HCT116 (cell line): Measurements from ENCODE around the gene MBD3L2B. TPM values are rescaled to one million over a fixed set of nuclear protein-coding genes. Genes with fewer than 3 reads are reported as not detected.

Experiments
- ATAC-seq: fragments of 200-7000 bp; cut with Tn5 transposase; 2 replicates; pipeline ENCODE4 v1.9.1; 2020; ENCODE audit warnings: mild to moderate bottlenecking, moderate library complexity
- BruUV-seq: library from RNA; stranded (reverse); fragments of 400-500 nt; replicated peaks from 2 replicates; lab custom pipeline; 2021; lab: Mats Ljungman, UMichigan
- CTCF ChIA-PET: fragments of 300-600 bp; sonication (Branson Sonifier 250); formaldehyde crosslinking; loops from one replicate; lab custom pipeline; 2021; ENCODE audit warnings: antibody characterized with exemption; lab: Charles Lee
- POLR2A ChIA-PET: fragments of 300-600, 350-600 bp; sonication (Branson Sonifier 250); formaldehyde crosslinking; loops from one replicate; lab custom pipeline; 2021; ENCODE audit warnings: antibody characterized with exemption; lab: Charles Lee
- RAD21 ChIA-PET, 2 experiments: fragments of 300-600 bp; sonication (Branson Sonifier 250); formaldehyde crosslinking; loops; one replicate each; lab custom pipeline; 2023; ENCODE audit warnings: low total read pairs in 2 of 2; ENCODE audit not compliant: uncharacterized antibody in 2 of 2, unreplicated experiment in 2 of 2, low non-redundant PET in 1 of 2; lab: Charles Lee
- DNase-seq: peaks from one replicate; pipeline ENCODE4 v3.0.0-alpha.2; 2010; ENCODE audit warnings: low read depth, low spot score
- H2AFZ ChIP-seq: fragments of 200-600 bp; shearing (Covaris generic), sonication (generic); 2 replicates; pipeline ENCODE4 v1.6.1; 2017; ENCODE audit warnings: low read depth, mixed run types, mixed read lengths, antibody characterized with exemption, low read length; ENCODE audit not compliant: poor library complexity, severe bottlenecking
- H3K27ac ChIP-seq: 2 replicates; pipeline ENCODE4 v1.5.1; 2012; ENCODE audit warnings: low read depth, low read length
- H3K27me3 ChIP-seq: fragments of 200-600 bp; sonication (generic); 2 replicates; pipeline ENCODE4 v1.6.1; 2016; ENCODE audit warnings: mixed run types, low read length, mixed read lengths; ENCODE audit not compliant: insufficient read depth
- H3K36me3 ChIP-seq, 2 experiments: fragments of 200-500 bp in 1 of 2; fragments of 200-600 bp in 1 of 2; sonication (Bioruptor generic) in 1 of 2; sonication (generic) in 1 of 2; 2 replicates each; pipeline versions ENCODE4 v1.5.1 to v1.6.1; 2014 to 2016; ENCODE audit warnings: low read length in 2 of 2, inconsistent platforms in 1 of 2, mixed read lengths in 1 of 2, mixed run types in 1 of 2; ENCODE audit not compliant: insufficient read depth in 2 of 2, control insufficient read depth in 1 of 2
- H3K4me1 ChIP-seq, 2 experiments: fragments of 200-600 bp in 1 of 2; sonication (generic) in 1 of 2; 2 replicates each; pipeline versions ENCODE4 v1.5.1 to v1.6.1; 2012 to 2017; ENCODE audit warnings: low read length in 2 of 2, inconsistent platforms in 1 of 2, mild to moderate bottlenecking in 1 of 2, mixed read lengths in 1 of 2, mixed run types in 1 of 2, moderate library complexity in 1 of 2; ENCODE audit not compliant: insufficient read depth in 2 of 2, control insufficient read depth in 1 of 2
- H3K4me2 ChIP-seq: fragments of 200-600 bp; sonication (generic); 2 replicates; pipeline ENCODE4 v1.6.1; 2017; ENCODE audit warnings: mixed run types, low read length, mixed read lengths
- H3K4me3 ChIP-seq, 2 experiments: fragments of 200-600 bp in 1 of 2; sonication (generic) in 1 of 2; replicated peaks in 1 of 2; 2 replicates each; pipeline ENCODE4 v1.5.1; 2011 to 2016; ENCODE audit warnings: low read length in 2 of 2, control low read depth in 1 of 2, low read depth in 1 of 2, mild to moderate bottlenecking in 1 of 2, mixed read lengths in 1 of 2, mixed run types in 1 of 2
- H3K79me2 ChIP-seq: fragments of 200-600 bp; sonication (generic); 2 replicates; pipeline ENCODE4 v1.6.1; 2017; ENCODE audit warnings: mild to moderate bottlenecking, mixed run types, low read length, moderate library complexity, mixed read lengths; ENCODE audit not compliant: insufficient read depth
- H3K9ac ChIP-seq: fragments of 200-600 bp; sonication (generic); 2 replicates; pipeline ENCODE4 v1.6.1; 2016; ENCODE audit warnings: low read length, mixed read lengths
- H3K9me2 ChIP-seq: fragments of 200-600 bp; sonication (generic), shearing (Covaris generic); 2 replicates; pipeline ENCODE4 v1.6.1; 2017; ENCODE audit warnings: mixed run types, mild to moderate bottlenecking, moderate library complexity; ENCODE audit not compliant: insufficient read depth
- H3K9me3 ChIP-seq, 2 experiments: fragments of 200-500 bp in 1 of 2; fragments of 200-600 bp in 1 of 2; sonication (Bioruptor generic) in 1 of 2; sonication (generic) in 1 of 2; 2 replicates each; pipeline ENCODE4 v1.6.1; 2014 to 2017; ENCODE audit warnings: low read length in 2 of 2, mixed read lengths in 2 of 2, inconsistent platforms in 1 of 2, low read depth in 1 of 2, mild to moderate bottlenecking in 1 of 2, mixed run types in 1 of 2, moderate library complexity in 1 of 2; ENCODE audit not compliant: control insufficient read depth in 1 of 2, insufficient read depth in 1 of 2
- H4K20me1 ChIP-seq: fragments of 200-600 bp; sonication (generic), shearing (Covaris generic); 2 replicates; pipeline ENCODE4 v1.6.1; 2017; ENCODE audit warnings: mixed run types, mild to moderate bottlenecking, moderate library complexity; ENCODE audit not compliant: insufficient read depth
- CBX3 ChIP-seq: IDR thresholded peaks from 2 replicates; pipeline ENCODE4 v1.6.1; 2012; ENCODE audit warnings: low read depth
- CEBPB ChIP-seq: IDR thresholded peaks from 2 replicates; pipeline ENCODE4 v1.6.1; 2012; ENCODE audit warnings: low read depth
- ELF1 ChIP-seq: IDR thresholded peaks from 2 replicates; pipeline ENCODE4 v1.6.1; 2012; ENCODE audit warnings: low read depth, borderline replicate concordance
- EZH2 ChIP-seq: fragments of 200-600 bp; sonication (generic); IDR thresholded peaks from 2 replicates; pipeline ENCODE4 v1.6.1; 2017; ENCODE audit warnings: antibody characterized with exemption, mixed run types
- EZH2phosphoT487 ChIP-seq: fragments of 200-600 bp; IDR thresholded peaks from 2 replicates; pipeline ENCODE4 v1.6.1; 2018; ENCODE audit warnings: antibody characterized with exemption, borderline replicate concordance
- FOSL1 ChIP-seq: IDR thresholded peaks from 2 replicates; pipeline ENCODE4 v1.6.1; 2012; ENCODE audit warnings: low read depth
- JUND ChIP-seq: IDR thresholded peaks from 2 replicates; pipeline ENCODE4 v1.6.1; 2012
- POLR2A ChIP-seq: IDR thresholded peaks from 2 replicates; pipeline ENCODE4 v1.7.0; 2011; ENCODE audit warnings: borderline replicate concordance; ENCODE audit not compliant: insufficient read depth, insufficient read length; ENCODE audit errors: extremely low read depth
- POLR2AphosphoS5 ChIP-seq: IDR thresholded peaks from 2 replicates; pipeline ENCODE4 v1.6.1; 2011; ENCODE audit warnings: mild to moderate bottlenecking, low read depth, low read length, moderate library complexity
- RAD21 ChIP-seq: IDR thresholded peaks from 2 replicates; pipeline ENCODE4 v1.6.1; 2012; ENCODE audit warnings: low read depth, mild to moderate bottlenecking
- SIN3A ChIP-seq: IDR thresholded peaks from 2 replicates; pipeline ENCODE4 v1.6.1; 2012; ENCODE audit warnings: low read depth
- SP1 ChIP-seq: IDR thresholded peaks from 2 replicates; pipeline ENCODE4 v1.6.1; 2012; ENCODE audit warnings: low read depth
- SRF ChIP-seq: IDR thresholded peaks from 2 replicates; pipeline ENCODE4 v1.6.1; 2012; ENCODE audit warnings: low read depth
- TCF7L2 ChIP-seq: IDR thresholded peaks from 2 replicates; pipeline ENCODE4 v1.7.0; 2011; ENCODE audit warnings: borderline replicate concordance, inconsistent platforms; ENCODE audit not compliant: insufficient read depth, insufficient read length; ENCODE audit errors: extremely low read depth
- YY1 ChIP-seq: IDR thresholded peaks from 2 replicates; pipeline ENCODE4 v1.6.1; 2011; ENCODE audit warnings: low read length, low read depth, moderate library complexity, mild to moderate bottlenecking; ENCODE audit not compliant: insufficient replicate concordance; ENCODE audit errors: extremely low read depth
- ZFX ChIP-seq: fragments of 450-650 bp; IDR thresholded peaks from 2 replicates; pipeline ENCODE4 v1.6.1; 2017
- ZNF274 ChIP-seq: fragments of 200-500 bp; sonication (Bioruptor generic); IDR thresholded peaks from 2 replicates; pipeline ENCODE4 v1.6.1; 2014; ENCODE audit warnings: mild to moderate bottlenecking, low read depth, low read length, inconsistent platforms
- intact Hi-C: fragments of 100-400 bp; cut with micrococcal nuclease; formaldehyde crosslinking; loops from 2 replicates; pipeline ENCODE4 v1.10.0; 2022
- total RNA-seq: library from RNA; stranded (reverse); gene quantifications from one replicate; pipeline ENCODE4 v1.2.1, GENCODE V29; 2021; ENCODE audit not compliant: unreplicated experiment
- TF ChIP-seq, protein P1 (sequence below), 3 experiments: fragments of 200-600 bp in 1 of 3; sonication (generic) in 1 of 3; IDR thresholded peaks in 2 of 3; conservative IDR thresholded peaks in 1 of 3; 2 replicates each; pipeline ENCODE4 v1.5.1; 2012 to 2017; ENCODE audit warnings: low read depth in 2 of 3, low read length in 2 of 3, antibody characterized with exemption in 1 of 3, borderline replicate concordance in 1 of 3, control low read depth in 1 of 3, mild to moderate bottlenecking in 1 of 3, mixed read lengths in 1 of 3, mixed run types in 1 of 3, moderate library complexity in 1 of 3; ENCODE audit not compliant: insufficient read depth in 1 of 3
- TF ChIP-seq, protein P2 (sequence below): IDR thresholded peaks from 2 replicates; pipeline ENCODE4 v1.6.1; 2012; ENCODE audit warnings: low read depth
- TF ChIP-seq, protein P3 (sequence below): IDR thresholded peaks from 2 replicates; pipeline ENCODE4 v1.6.1; 2011; ENCODE audit warnings: mild to moderate bottlenecking, low read length, moderate library complexity; ENCODE audit not compliant: insufficient replicate concordance; ENCODE audit errors: extremely low read depth
- TF ChIP-seq, protein P4 (sequence below): IDR thresholded peaks from 2 replicates; pipeline ENCODE4 v1.6.1; 2012
- TF ChIP-seq, protein P5 (sequence below): IDR thresholded peaks from 2 replicates; pipeline ENCODE4 v1.6.1; 2012

The MBD3L2B gene
- total RNA-seq, 1 experiment from 2014 or later, result not detected

DNA sequence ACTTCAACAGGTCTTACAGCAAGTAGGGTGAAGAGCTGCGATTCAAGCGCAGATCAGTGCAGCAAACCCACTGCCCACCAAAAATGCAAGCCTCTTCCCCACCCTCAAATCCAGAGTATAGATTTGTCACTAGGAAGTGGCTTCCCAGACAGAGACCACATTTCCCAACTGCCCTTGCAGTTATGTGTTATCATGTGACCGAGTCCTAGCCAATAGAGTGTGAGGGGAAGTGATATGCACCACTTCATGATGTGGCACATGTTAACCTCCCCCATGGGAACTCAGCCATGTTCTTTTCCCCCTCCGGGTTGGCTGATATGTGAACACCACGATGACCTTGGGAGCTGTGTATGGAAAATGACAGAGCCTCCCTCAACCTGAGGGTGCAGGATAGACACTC lies 50.8 kb downstream of the MBD3L2B start:
- no peaks in the 10 kb centered on the region for H3K27me3 ChIP-seq
- CTCF ChIA-PET, result no interaction called here
- H3K9me2 ChIP-seq, result no peaks in the 10 kb centered on the region
- no peaks in the 10 kb centered on the region for H3K9me3 ChIP-seq
- no peak overlapping the region for H3K9ac ChIP-seq
- RAD21 ChIA-PET, result no interaction called here
- POLR2A ChIA-PET, result no interaction called here
- no peaks in the 10 kb centered on the region for H3K36me3 ChIP-seq
- H3K4me2 ChIP-seq, result no peak overlapping the region
- TF ChIP-seq, protein P1, sequence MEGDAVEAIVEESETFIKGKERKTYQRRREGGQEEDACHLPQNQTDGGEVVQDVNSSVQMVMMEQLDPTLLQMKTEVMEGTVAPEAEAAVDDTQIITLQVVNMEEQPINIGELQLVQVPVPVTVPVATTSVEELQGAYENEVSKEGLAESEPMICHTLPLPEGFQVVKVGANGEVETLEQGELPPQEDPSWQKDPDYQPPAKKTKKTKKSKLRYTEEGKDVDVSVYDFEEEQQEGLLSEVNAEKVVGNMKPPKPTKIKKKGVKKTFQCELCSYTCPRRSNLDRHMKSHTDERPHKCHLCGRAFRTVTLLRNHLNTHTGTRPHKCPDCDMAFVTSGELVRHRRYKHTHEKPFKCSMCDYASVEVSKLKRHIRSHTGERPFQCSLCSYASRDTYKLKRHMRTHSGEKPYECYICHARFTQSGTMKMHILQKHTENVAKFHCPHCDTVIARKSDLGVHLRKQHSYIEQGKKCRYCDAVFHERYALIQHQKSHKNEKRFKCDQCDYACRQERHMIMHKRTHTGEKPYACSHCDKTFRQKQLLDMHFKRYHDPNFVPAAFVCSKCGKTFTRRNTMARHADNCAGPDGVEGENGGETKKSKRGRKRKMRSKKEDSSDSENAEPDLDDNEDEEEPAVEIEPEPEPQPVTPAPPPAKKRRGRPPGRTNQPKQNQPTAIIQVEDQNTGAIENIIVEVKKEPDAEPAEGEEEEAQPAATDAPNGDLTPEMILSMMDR (IDR thresholded peaks at IDR 0.05 in 2 of 3, conservative IDR thresholded peaks at IDR 0.05 in 1 of 3; ENCODE audit: borderline replicate concordance in 1 of 3, insufficient read depth in 1 of 3, low read depth in 2 of 3, low read length in 2 of 3), result no peak
- TF ChIP-seq TCF7L2 (no peak), JUND (no peak), RAD21 (no peak), SRF (no peak), ELF1 (peak; percentile 38), YY1 (no peak), CBX3 (no peak), POLR2AphosphoS5 (no peak), EZH2 (no peak), SP1 (0 out of 2 replicates have a peak, but pooled peaks have one; percentile 32), CEBPB (no peak), ZFX (no peak), EZH2phosphoT487 (no peak), FOSL1 (no peak), POLR2A (no peak), ZNF274 (no peak), SIN3A (no peak)
- TF ChIP-seq, protein P2, sequence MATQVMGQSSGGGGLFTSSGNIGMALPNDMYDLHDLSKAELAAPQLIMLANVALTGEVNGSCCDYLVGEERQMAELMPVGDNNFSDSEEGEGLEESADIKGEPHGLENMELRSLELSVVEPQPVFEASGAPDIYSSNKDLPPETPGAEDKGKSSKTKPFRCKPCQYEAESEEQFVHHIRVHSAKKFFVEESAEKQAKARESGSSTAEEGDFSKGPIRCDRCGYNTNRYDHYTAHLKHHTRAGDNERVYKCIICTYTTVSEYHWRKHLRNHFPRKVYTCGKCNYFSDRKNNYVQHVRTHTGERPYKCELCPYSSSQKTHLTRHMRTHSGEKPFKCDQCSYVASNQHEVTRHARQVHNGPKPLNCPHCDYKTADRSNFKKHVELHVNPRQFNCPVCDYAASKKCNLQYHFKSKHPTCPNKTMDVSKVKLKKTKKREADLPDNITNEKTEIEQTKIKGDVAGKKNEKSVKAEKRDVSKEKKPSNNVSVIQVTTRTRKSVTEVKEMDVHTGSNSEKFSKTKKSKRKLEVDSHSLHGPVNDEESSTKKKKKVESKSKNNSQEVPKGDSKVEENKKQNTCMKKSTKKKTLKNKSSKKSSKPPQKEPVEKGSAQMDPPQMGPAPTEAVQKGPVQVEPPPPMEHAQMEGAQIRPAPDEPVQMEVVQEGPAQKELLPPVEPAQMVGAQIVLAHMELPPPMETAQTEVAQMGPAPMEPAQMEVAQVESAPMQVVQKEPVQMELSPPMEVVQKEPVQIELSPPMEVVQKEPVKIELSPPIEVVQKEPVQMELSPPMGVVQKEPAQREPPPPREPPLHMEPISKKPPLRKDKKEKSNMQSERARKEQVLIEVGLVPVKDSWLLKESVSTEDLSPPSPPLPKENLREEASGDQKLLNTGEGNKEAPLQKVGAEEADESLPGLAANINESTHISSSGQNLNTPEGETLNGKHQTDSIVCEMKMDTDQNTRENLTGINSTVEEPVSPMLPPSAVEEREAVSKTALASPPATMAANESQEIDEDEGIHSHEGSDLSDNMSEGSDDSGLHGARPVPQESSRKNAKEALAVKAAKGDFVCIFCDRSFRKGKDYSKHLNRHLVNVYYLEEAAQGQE, result no peak
- TF ChIP-seq, protein P3, sequence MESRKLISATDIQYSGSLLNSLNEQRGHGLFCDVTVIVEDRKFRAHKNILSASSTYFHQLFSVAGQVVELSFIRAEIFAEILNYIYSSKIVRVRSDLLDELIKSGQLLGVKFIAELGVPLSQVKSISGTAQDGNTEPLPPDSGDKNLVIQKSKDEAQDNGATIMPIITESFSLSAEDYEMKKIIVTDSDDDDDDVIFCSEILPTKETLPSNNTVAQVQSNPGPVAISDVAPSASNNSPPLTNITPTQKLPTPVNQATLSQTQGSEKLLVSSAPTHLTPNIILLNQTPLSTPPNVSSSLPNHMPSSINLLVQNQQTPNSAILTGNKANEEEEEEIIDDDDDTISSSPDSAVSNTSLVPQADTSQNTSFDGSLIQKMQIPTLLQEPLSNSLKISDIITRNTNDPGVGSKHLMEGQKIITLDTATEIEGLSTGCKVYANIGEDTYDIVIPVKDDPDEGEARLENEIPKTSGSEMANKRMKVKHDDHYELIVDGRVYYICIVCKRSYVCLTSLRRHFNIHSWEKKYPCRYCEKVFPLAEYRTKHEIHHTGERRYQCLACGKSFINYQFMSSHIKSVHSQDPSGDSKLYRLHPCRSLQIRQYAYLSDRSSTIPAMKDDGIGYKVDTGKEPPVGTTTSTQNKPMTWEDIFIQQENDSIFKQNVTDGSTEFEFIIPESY, result no peak
- TF ChIP-seq, protein P4, sequence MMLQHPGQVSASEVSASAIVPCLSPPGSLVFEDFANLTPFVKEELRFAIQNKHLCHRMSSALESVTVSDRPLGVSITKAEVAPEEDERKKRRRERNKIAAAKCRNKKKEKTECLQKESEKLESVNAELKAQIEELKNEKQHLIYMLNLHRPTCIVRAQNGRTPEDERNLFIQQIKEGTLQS, result no peak
- TF ChIP-seq, protein P5, sequence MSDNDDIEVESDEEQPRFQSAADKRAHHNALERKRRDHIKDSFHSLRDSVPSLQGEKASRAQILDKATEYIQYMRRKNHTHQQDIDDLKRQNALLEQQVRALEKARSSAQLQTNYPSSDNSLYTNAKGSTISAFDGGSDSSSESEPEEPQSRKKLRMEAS, result peak; percentile 46; the same call in 1 of the 2 replicates
- no peaks in the 10 kb centered on the region for H3K79me2 ChIP-seq
- H3K4me3 ChIP-seq, result no peak overlapping the region
- BruUV-seq, result no TSS peak
- peaks cover 0 to 8% of the 10 kb centered on the region in 2 experiments; a peak in 2 of 4 replicates for H3K4me1 ChIP-seq
- H4K20me1 ChIP-seq, result no peaks in the 10 kb centered on the region
- intact Hi-C loops, result no loop called here
- H2AFZ ChIP-seq, result no peak overlapping the region
- H3K27ac ChIP-seq, result no peak overlapping the region
- peak; percentile 60 for ATAC-seq
- DNase-seq, result peak; percentile 41
